Right ventricle myocardium superior (tissue), 1 donor: ENCODE measurements around the gene FOXL3. TPM values are rescaled to one million over a fixed set of nuclear protein-coding genes. Genes with fewer than 3 reads are reported as not detected.

Experiments
- ATAC-seq: fragments of 200-7000 bp; cut with Tn5 transposase; one replicate; pipeline ENCODE4 v1.9.1; 2020; ENCODE audit warnings: mild to moderate bottlenecking; ENCODE audit not compliant: poor library complexity
- DNase-seq: peaks from one replicate; pipeline ENCODE4 v3.0.0-alpha.2; 2020
- intact Hi-C: fragments of 100-400 bp; cut with DNase I; formaldehyde crosslinking; loops from one replicate; pipeline ENCODE4 v1.11.2; 2022
- total RNA-seq: library from RNA; stranded (reverse); fragmentation: NEBNext Ultra II Directional; extraction: Animal tissue kit (Norgen Biotek cat#: 25700); gene quantifications from one replicate; pipeline ENCODE4 v1.2.1, GENCODE V29; 2021
- donor health status: DM: no; HTN: yes; CAD: no; lungs with severe emphysema.

FOXL3 gene
- total RNA-seq, 1 donor from 2014 or later: not detected

GRCh38 chr7:311131-311680 is 21.2 kb downstream of the FOXL3 start:
- peak; percentile 20 for DNase-seq
- intact Hi-C loops: no loop called here
- ATAC-seq: no peak

- intact Hi-C loops: no loop called here
- peak; percentile 19 for DNase-seq
- no peak for ATAC-seq
Observed at GRCh38 chr7:311796-312195, 21.8 kb downstream of the FOXL3 start.

- DNase-seq (no peak), ATAC-seq (no peak)
- intact Hi-C loops: no loop called here
Observed at GRCh38 chr7:312424-312823, 22.5 kb downstream of the FOXL3 start.

GRCh38 chr7:314853-315252 is 24.9 kb downstream of the FOXL3 start:
- no peak for DNase-seq
- no peak for ATAC-seq
- intact Hi-C loops: no loop called here

GRCh38 chr7:315516-316265 is 25.7 kb downstream of the FOXL3 start:
- intact Hi-C loops: no loop called here
- ATAC-seq: no peak
- DNase-seq: no peak

GRCh38 chr7:317643-318405 is 27.9 kb downstream of the FOXL3 start:
- DNase-seq (no peak), ATAC-seq (no peak)
- intact Hi-C loops: no loop called here

- no peak for DNase-seq
- no peak for ATAC-seq
- intact Hi-C loops: no loop called here
Observed at GRCh38 chr7:318476-318875, 28.5 kb downstream of the FOXL3 start.

- intact Hi-C loops: no loop called here
- DNase-seq: no peak
- peak; percentile 39 for ATAC-seq
Observed at GRCh38 chr7:318878-319661, 29.1 kb downstream of the FOXL3 start.

- ATAC-seq (no peak), DNase-seq (no peak)
- intact Hi-C loops: loop anchor here (5.0 to 10.0 kb wide), 2 partner anchors 315 to 452 kb away; no protein-coding TSS in a partner anchor
Observed at GRCh38 chr7:320297-320696, 30.3 kb downstream of the FOXL3 start.

- DNase-seq (peak; percentile 81), ATAC-seq (peak; percentile 92)
- intact Hi-C loops: loop anchor here (5.0 to 10.0 kb wide), 2 partner anchors 313 to 450 kb away; no protein-coding TSS in a partner anchor
Observed at GRCh38 chr7:322111-322671, 32.2 kb downstream of the FOXL3 start.

GRCh38 chr7:322708-323111 is 32.7 kb downstream of the FOXL3 start:
- ATAC-seq (no peak), DNase-seq (no peak)
- intact Hi-C loops: loop anchor here (5.0 to 10.0 kb wide), 2 partner anchors 312 to 450 kb away; no protein-coding TSS in a partner anchor

- no peak for DNase-seq
- intact Hi-C loops: loop anchor here (5.0 to 10.0 kb wide), 2 partner anchors 311 to 449 kb away; no protein-coding TSS in a partner anchor
- ATAC-seq: no peak
Observed at GRCh38 chr7:323410-323809, 33.4 kb downstream of the FOXL3 start.

GRCh38 chr7:324011-324410 is 34.0 kb downstream of the FOXL3 start:
- DNase-seq: no peak
- intact Hi-C loops: loop anchor here (5.0 to 10.0 kb wide), 2 partner anchors 311 to 448 kb away; no protein-coding TSS in a partner anchor
- ATAC-seq: no peak

GRCh38 chr7:325051-325798 is 35.3 kb downstream of the FOXL3 start:
- intact Hi-C loops: loop anchor here (5.0 to 10.0 kb wide), 2 partner anchors 310 to 407 kb away; no protein-coding TSS in a partner anchor
- DNase-seq (no peak), ATAC-seq (no peak)

GRCh38 chr7:325811-326210 is 35.8 kb downstream of the FOXL3 start:
- intact Hi-C loops: loop anchor here (5.0 to 10.0 kb wide), 2 partner anchors 309 to 406 kb away; no protein-coding TSS in a partner anchor
- ATAC-seq (no peak), DNase-seq (no peak)

- DNase-seq: peak; percentile 31
- intact Hi-C loops: loop anchor here (5.0 to 10.0 kb wide), 2 partner anchors 309 to 406 kb away; no protein-coding TSS in a partner anchor
- no peak for ATAC-seq
Observed at GRCh38 chr7:326273-326672, 36.3 kb downstream of the FOXL3 start.

GRCh38 chr7:326809-327232 is 36.9 kb downstream of the FOXL3 start:
- ATAC-seq: no peak
- intact Hi-C loops: loop anchor here (5.0 to 10.0 kb wide), 2 partner anchors 308 to 405 kb away; no protein-coding TSS in a partner anchor

More at GRCh38 chr7:326809-327232, 36.9 kb downstream of the FOXL3 start:
- no peak for DNase-seq
